8988T (cell line): ENCODE results near the gene AKAP12.
"Not testable (repeated sequence)": the region's sequence is repeated elsewhere in the genome, so short reads cannot be mapped to it uniquely, and the experiment has no call there.

Source experiments
- DNase-seq: peaks from one replicate; pipeline ENCODE4 v3.0.0; 2011

Gene AKAP12

DNA sequence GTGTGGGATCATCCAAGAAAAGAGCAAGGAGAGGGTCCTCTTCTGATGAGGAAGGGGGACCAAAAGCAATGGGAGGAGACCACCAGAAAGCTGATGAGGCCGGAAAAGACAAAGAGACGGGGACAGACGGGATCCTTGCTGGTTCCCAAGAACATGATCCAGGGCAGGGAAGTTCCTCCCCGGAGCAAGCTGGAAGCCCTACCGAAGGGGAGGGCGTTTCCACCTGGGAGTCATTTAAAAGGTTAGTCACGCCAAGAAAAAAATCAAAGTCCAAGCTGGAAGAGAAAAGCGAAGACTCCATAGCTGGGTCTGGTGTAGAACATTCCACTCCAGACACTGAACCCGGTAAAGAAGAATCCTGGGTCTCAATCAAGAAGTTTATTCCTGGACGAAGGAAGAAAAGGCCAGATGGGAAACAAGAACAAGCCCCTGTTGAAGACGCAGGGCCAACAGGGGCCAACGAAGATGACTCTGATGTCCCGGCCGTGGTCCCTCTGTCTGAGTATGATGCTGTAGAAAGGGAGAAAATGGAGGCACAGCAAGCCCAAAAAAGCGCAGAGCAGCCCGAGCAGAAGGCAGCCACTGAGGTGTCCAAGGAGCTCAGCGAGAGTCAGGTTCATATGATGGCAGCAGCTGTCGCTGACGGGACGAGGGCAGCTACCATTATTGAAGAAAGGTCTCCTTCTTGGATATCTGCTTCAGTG is 110.8 kb downstream of the AKAP12 start:
- no peak for DNase-seq

DNA sequence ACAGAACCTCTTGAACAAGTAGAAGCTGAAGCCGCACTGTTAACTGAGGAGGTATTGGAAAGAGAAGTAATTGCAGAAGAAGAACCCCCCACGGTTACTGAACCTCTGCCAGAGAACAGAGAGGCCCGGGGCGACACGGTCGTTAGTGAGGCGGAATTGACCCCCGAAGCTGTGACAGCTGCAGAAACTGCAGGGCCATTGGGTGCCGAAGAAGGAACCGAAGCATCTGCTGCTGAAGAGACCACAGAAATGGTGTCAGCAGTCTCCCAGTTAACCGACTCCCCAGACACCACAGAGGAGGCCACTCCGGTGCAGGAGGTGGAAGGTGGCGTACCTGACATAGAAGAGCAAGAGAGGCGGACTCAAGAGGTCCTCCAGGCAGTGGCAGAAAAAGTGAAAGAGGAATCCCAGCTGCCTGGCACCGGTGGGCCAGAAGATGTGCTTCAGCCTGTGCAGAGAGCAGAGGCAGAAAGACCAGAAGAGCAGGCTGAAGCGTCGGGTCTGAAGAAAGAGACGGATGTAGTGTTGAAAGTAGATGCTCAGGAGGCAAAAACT is 111.5 kb downstream of the AKAP12 start:
- DNase-seq: no peak

GRCh38 chr6:151351731-151352130 is 112.0 kb downstream of the AKAP12 start:
- no peak for DNase-seq

DNA sequence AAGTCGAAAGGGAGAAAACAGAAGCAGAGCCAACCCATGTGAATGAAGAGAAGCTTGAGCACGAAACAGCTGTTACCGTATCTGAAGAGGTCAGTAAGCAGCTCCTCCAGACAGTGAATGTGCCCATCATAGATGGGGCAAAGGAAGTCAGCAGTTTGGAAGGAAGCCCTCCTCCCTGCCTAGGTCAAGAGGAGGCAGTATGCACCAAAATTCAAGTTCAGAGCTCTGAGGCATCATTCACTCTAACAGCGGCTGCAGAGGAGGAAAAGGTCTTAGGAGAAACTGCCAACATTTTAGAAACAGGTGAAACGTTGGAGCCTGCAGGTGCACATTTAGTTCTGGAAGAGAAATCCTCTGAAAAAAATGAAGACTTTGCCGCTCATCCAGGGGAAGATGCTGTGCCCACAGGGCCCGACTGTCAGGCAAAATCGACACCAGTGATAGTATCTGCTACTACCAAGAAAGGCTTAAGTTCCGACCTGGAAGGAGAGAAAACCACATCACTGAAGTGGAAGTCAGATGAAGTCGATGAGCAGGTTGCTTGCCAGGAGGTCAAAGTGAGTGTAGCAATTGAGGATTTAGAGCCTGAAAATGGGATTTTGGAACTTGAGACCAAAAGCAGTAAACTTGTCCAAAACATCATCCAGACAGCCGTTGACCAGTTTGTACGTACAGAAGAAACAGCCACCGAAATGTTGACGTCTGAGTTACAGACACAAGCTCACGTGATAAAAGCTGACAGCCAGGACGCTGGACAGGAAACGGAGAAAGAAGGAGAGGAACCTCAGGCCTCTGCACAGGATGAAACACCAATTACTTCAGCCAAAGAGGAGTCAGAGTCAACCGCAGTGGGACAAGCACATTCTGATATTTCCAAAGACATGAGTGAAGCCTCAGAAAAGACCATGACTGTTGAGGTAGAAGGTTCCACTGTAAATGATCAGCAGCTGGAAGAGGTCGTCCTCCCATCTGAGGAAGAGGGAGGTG is 112.9 kb downstream of the AKAP12 start:
- DNase-seq: no peak

- DNase-seq: no peak
Observed at GRCh38 chr6:151353795-151354194, 114.0 kb downstream of the AKAP12 start.

GRCh38 chr6:151356983-151357382 is 117.2 kb downstream of the AKAP12 start:
- not testable (repeated sequence) for DNase-seq

DNA sequence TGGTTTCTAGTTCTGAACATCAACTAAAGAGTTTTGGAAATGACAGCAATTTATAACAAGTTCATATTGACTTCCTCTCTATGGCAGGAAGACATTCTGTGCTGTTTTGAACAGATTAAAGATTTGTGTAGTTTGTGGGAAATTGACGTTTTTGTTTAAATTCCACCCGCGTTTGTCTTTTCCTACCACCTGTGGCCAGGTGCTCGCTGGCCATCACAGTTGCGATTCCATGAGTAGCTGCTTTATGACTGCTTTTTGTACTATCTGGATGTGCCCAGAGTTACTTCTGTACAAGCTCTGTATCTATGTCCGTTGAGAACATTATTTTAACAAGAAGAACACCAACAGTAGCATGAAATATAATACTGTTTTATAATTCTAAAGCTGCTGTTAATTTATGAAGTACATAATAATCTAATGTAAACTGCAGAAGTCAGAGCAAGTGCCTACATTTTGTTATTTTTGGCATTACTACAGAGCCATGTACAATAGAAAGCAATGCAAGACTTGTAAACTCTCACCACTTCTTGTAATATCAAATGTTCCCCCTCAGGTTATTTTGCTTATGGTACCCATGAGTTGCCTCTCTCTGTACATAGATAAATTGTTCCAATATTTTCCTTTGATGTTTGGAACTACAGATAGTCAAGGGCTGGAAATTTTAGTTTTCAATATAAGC is 118.1 kb downstream of the AKAP12 start:
- no peak for DNase-seq

DNA sequence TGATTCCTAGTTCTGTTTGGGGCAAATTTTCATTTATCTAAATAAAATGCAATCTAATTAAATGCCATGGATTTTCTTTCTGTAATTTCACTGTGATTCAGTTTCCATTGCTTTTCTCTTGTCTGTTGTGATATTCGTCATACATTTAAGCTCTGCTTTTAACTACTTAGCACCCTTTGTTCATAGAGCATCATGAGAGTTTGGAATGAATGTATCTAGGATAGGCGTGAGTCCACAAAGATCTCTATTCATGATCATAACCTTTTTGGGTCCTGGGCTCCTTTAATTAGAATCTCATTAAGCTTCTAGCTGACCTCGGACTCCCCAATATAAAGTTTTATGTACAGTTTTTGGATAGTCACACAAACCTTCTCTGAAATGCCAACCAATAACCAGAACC is 118.7 kb downstream of the AKAP12 start:
- DNase-seq: no peak

DNA sequence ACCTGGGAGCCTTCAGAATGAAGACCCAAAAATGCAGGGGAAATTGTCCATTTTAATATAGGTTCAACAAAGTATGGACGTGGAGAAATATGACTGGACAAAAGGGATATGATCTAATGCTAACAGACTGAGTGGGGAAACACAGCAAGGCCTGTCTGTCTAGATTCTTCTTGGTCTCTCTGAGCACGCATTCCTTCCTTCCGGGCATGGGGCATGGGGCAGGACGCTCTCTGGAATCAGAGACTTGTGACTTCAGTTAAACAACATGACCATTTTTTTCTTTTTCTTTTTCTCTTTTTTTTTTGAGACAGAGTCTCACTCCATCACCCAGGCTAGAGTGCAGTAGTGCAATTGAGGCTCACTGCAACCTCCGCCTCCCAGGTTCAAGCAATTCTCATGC is 119.7 kb downstream of the AKAP12 start:
- DNase-seq: no peak

- DNase-seq: no peak
Observed at GRCh38 chr6:151365233-151365632, 125.5 kb downstream of the AKAP12 start.

GRCh38 chr6:151370509-151371078 is 130.8 kb downstream of the AKAP12 start:
- DNase-seq: peak; percentile 29

GRCh38 chr6:151372164-151372563 is 132.4 kb downstream of the AKAP12 start:
- DNase-seq: no peak

GRCh38 chr6:151374036-151374683 is 134.4 kb downstream of the AKAP12 start:
- no peak for DNase-seq

DNA sequence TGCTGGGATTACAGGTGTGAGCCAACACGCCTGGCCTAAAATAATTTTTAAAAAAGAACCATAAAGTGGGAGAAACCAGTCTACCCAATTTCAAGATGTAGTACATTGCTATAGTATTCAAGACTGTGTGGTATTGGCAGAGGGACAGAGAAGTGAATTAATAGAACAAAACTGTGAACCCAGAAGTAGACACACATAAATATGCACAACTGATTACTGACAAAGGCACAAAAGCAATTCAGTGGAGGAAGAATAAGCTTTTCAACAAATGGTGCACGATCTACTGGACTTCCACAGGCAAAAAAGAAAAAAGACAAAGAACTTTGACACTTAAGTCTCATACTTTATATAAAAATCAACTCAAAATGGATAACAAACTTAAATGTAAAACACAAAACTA is 136.1 kb downstream of the AKAP12 start:
- DNase-seq: no peak

DNA sequence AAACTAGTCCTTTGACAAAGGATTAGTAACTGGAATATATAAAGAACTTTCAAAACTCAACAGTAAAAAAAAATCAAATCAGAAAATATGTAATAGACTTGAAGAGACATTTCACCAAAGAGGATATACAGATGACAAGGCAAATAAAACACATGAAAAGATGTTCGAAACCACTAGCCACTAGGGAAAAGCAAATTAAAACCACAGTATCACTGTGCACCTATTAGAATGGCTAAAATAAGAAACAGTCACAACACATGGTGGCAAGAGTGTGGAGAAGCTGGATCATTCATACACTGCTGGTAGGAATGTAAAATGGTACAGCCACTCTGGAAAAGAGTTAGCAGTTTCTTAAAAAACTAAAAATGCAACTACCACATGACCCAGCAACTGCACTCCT is 136.7 kb downstream of the AKAP12 start:
- DNase-seq: no peak

GRCh38 chr6:151377095-151377494 is 137.3 kb downstream of the AKAP12 start:
- no peak for DNase-seq

DNA sequence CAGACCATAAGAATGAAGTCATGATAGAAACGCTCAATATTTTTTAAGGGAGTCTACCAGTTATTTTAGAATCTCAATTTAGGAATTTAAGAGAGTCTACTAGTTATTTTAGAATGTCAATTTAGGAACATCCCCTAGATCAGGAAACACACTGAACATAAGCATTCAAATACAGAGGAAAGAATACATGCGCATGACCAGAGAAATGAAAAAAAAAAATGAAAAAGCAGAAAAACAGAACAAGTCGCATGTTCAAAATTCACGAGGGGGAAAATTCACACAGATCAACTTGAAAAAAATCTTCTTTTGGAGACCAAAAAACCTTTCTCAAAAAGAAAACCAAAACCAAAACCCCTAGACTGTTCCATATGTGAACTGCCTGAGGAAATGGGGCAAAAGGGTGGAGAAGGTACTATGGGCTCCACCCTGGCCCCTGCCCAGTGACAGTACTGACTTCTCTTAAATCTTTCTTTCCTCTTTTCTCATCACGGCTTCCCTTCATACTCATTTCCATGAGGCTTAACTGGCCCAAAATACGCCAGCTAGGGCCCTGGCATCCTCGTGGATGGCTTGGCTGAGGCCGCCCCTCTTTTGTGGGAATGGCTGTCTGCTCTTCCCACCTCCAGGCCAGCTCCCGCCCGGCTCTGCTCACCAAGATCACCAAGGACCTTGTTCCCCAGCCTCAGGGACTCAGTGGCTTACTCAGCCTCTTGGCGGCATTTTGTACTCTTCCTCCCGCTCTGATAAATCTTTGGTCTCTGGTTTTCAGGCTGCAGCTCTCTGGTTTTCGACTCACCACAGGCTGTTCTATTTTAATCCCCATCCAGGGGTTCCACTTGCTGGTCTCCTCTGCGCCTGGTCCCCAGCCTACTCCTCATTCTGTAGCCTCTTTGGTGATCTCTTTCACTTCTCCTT is 140.4 kb downstream of the AKAP12 start:
- no peak for DNase-seq

DNA sequence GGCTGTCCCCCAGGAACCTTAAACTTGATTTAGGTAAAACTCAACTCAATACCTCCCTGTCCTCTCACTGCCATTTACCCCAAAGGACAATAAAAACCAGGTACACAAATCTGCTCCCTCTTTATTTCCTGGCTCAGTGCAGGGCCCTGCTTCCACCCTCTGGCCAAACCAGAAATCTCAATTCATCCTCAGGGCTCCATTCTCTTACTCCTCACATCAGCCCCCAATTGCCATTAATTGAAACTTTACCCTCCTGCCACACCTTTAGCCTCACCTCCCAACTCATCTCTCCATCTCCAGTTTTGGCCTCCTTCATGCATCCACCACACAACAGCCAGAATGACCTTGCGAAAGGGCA is 141.1 kb downstream of the AKAP12 start:
- no peak for DNase-seq

DNA sequence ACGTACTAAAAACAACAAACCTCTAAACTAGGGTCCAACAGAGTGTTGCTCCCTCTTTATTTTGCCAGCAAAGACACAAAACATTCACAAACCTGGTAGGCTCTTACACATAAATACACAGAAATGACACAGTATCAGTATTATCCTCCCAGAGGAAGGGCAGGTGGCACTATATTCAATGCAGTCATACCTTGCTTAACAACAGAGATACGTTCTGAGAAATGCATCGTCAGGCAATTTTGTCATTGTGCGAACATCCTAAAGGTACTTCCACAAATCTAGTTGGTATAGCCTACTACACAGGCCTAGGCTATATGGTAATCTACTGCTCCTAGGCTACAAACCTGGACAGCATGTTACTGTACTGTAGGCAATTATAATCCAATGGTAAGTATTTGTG is 142.0 kb downstream of the AKAP12 start:
- DNase-seq: no peak

DNA sequence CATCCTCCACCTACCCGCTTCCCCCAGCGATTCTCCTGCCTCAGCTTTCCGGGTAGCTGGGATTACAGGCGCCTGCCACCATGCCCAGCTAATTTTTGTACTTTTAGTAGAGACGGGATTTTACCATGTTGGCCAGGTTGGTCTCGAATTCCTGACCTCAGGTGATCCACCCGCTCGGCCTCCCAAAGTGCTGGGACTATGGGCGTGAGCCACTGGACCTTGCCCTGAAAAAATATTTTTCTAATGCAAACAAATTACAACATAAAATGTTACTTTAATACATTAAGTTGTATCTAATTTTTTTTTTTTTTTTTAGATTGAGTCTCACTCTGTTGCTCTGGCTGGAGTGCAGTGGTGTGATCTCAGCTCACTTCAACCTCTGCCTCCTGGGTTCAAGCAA is 142.9 kb downstream of the AKAP12 start:
- not testable (repeated sequence) for DNase-seq

- DNase-seq: no peak
Observed at GRCh38 chr6:151384151-151384550, 144.4 kb downstream of the AKAP12 start.
